ENCODE results near the gene CDT1.
A peak's percentile ranks its signal among the peaks of the same experiment; 100 is the strongest.

Gene CDT1

DNA sequence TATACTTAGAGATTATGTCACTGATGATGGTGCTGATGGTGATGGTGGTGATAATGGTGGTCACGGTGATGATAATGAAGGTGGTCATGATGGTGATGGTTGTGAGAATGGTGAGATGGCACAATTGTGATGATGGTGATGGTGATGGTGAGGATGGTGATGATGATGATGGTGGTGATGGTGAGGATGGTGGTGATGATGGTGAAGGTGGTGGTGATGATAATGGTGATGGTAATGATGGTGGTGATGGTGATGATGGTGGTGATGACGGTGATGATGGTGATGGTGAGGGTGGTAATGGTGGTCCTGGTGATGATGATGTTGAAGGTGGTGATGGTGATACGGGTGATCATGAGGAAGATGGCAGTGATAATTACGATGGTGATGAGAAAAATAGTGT is 5.5 kb upstream of the CDT1 start:
- TF ChIP-seq POLR2A (IDR thresholded peaks at IDR 0.05; ENCODE audit: extremely low read depth, insufficient read length) (no peak), CTCF (IDR thresholded peaks at IDR 0.05; ENCODE audit: low read depth, low read length) (no peak)
- no peak overlapping the region for H3K4me3 ChIP-seq (ENCODE audit: low read depth, low read length)
- no peak for DNase-seq (ENCODE audit: low read depth)

GRCh38 chr16:88798772-88799455 is 4.7 kb upstream of the CDT1 start:
- no peak for TF ChIP-seq MYC (IDR thresholded peaks at IDR 0.05; ENCODE audit: low read depth, low read length)
- no peak for TF ChIP-seq POLR2A (IDR thresholded peaks at IDR 0.05; ENCODE audit: extremely low read depth, insufficient read length)
- TF ChIP-seq, protein P1, sequence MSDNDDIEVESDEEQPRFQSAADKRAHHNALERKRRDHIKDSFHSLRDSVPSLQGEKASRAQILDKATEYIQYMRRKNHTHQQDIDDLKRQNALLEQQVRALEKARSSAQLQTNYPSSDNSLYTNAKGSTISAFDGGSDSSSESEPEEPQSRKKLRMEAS (IDR thresholded peaks at IDR 0.05; ENCODE audit: low read depth, low read length), result no peak
- no peak for TF ChIP-seq CTCF (IDR thresholded peaks at IDR 0.05; ENCODE audit: low read depth, low read length)
- peak overlapping the region; percentile 7 for H3K4me3 ChIP-seq (ENCODE audit: low read depth, low read length)

DNA sequence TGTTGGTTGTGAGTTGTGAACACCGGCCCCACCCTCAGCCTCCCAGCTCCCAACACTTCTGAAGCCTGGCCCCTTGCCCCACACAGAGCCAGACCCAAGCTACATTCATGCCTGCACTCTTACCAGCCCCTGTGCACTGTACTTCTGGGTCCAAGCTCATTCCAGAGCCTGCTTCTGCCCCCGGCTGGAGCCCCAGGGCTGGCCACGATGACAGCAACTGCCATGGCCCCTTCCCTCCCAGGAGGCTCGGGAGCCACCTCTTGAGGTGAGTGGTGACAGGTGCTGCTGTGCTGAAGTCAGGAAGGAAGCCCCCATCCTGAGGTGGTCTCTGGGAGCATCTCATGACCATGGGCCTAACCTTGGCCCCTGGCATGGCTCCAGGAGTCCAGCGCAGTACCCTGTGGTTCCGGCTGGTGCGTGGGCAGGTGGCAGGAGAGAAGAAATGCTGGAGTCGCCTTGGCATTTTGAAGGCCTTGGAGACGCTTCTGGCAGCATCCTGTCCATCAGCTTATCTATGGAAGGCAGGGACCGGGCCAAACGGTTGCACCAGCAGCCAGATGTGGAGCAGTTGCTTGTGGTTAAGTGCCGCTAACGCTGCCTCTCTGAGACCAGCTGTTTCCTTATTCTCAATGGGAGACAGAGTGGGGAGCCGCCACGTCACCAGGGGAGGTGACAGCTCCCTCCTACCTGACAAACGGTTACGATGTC is 3.9 kb upstream of the CDT1 start:
- TF ChIP-seq, protein P1 (IDR thresholded peaks at IDR 0.05; ENCODE audit: low read depth, low read length), result peak; percentile 57; the same call in 1 of the 2 replicates
- no peak for TF ChIP-seq CTCF (IDR thresholded peaks at IDR 0.05; ENCODE audit: low read depth, low read length)
- no peak for TF ChIP-seq POLR2A (IDR thresholded peaks at IDR 0.05; ENCODE audit: extremely low read depth, insufficient read length)
- peak; percentile 31; the same call in 1 of the 2 replicates for TF ChIP-seq MYC (IDR thresholded peaks at IDR 0.05; ENCODE audit: low read depth, low read length)

More at GRCh38 chr16:88798772-88799455, 4.7 kb upstream of the CDT1 start:
- peak; percentile 78 for DNase-seq (ENCODE audit: low read depth)

GRCh38 chr16:88800277-88800592 is 3.4 kb upstream of the CDT1 start:
- TF ChIP-seq CTCF (IDR thresholded peaks at IDR 0.05; ENCODE audit: low read depth, low read length) (no peak), POLR2A (IDR thresholded peaks at IDR 0.05; ENCODE audit: extremely low read depth, insufficient read length) (peak; percentile 40)
- no peak overlapping the region for H3K4me3 ChIP-seq (ENCODE audit: low read depth, low read length)
- DNase-seq (ENCODE audit: low read depth), result peak; percentile 52

More for the DNA sequence above, 3.9 kb upstream of the CDT1 start:
- peak; percentile 98 for DNase-seq (ENCODE audit: low read depth)
- H3K4me3 ChIP-seq (ENCODE audit: low read depth, low read length), result peak overlapping the region; percentile 25

DNA sequence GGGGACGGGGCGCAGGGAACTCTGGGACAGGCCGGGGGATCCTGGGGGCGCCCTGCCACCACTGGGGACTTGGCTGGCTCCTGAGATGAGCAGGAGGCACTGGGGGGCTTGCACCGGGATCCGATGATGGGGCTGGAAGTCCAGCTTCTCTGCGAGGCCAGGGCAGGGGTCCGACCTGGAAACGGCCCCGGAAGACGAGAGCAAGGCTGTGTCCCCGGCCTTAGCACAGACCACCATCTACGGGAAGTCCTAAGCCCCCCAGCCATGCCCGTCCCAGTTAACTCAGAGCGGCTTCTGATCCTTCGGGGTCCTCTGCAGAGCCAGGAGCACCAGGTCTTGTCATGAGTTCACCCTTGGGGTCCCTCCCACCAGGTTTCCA is 573 bp downstream of the CDT1 start:
- TF ChIP-seq, protein P1 (IDR thresholded peaks at IDR 0.05; ENCODE audit: low read depth, low read length), result no peak
- TF ChIP-seq POLR2A (IDR thresholded peaks at IDR 0.05; ENCODE audit: extremely low read depth, insufficient read length), result no peak
- no peak for TF ChIP-seq MYC (IDR thresholded peaks at IDR 0.05; ENCODE audit: low read depth, low read length)
- no peak for TF ChIP-seq CTCF (IDR thresholded peaks at IDR 0.05; ENCODE audit: low read depth, low read length)
- peak overlapping the region; percentile 96 for H3K4me3 ChIP-seq (ENCODE audit: low read depth, low read length)
- no peak for DNase-seq (ENCODE audit: low read depth)
